CD1c-positive myeloid dendritic cell (primary cell): ENCODE results near the gene CDH15.

Source experiments
- DNase-seq: peaks from one replicate; pipeline ENCODE4 v3.0.0-alpha.2; 2016; ENCODE audit errors: extremely low spot score

CDH15 gene

GRCh38 chr16:89140401-89140800 is 31.1 kb upstream of the CDH15 start:
- DNase-seq, result no peak

GRCh38 chr16:89140981-89141883 is 30.3 kb upstream of the CDH15 start:
- no peak for DNase-seq

- no peak for DNase-seq
Observed at GRCh38 chr16:89141884-89142267, 29.7 kb upstream of the CDH15 start.

- no peak for DNase-seq
Observed at GRCh38 chr16:89142474-89143195, 28.9 kb upstream of the CDH15 start.

GRCh38 chr16:89143201-89143741 is 28.3 kb upstream of the CDH15 start:
- no peak for DNase-seq

GRCh38 chr16:89143911-89144675 is 27.5 kb upstream of the CDH15 start:
- no peak for DNase-seq

GRCh38 chr16:89144681-89145080 is 26.9 kb upstream of the CDH15 start:
- no peak for DNase-seq

GRCh38 chr16:89145406-89146161 is 26.0 kb upstream of the CDH15 start:
- DNase-seq, result no peak

GRCh38 chr16:89146211-89147005 is 25.1 kb upstream of the CDH15 start:
- no peak for DNase-seq

GRCh38 chr16:89147085-89147817 is 24.3 kb upstream of the CDH15 start:
- no peak for DNase-seq

- no peak for DNase-seq
Observed at GRCh38 chr16:89149386-89149785, 22.2 kb upstream of the CDH15 start.

GRCh38 chr16:89150090-89150835 is 21.3 kb upstream of the CDH15 start:
- no peak for DNase-seq

- DNase-seq, result no peak
Observed at GRCh38 chr16:89150981-89151380, 20.6 kb upstream of the CDH15 start.

GRCh38 chr16:89152831-89153700 is 18.5 kb upstream of the CDH15 start:
- DNase-seq, result peak; percentile 43

- DNase-seq, result no peak
Observed at GRCh38 chr16:89153848-89154271, 17.7 kb upstream of the CDH15 start.

GRCh38 chr16:89154390-89155183 is 17.0 kb upstream of the CDH15 start:
- no peak for DNase-seq

- DNase-seq, result no peak
Observed at GRCh38 chr16:89155184-89155679, 16.3 kb upstream of the CDH15 start.
